K562 (cell line): ENCODE measurements around the gene SUGT1.
A peak's percentile ranks its signal among the peaks of the same experiment; 100 is the strongest.

Experiments
- ELK1 ChIP-seq: sonication (generic); formaldehyde crosslinking; IDR thresholded peaks from 2 replicates; pipeline ENCODE4 v1.8.1; 2022; ENCODE audit warnings: missing genetic modification reagents
- HSF4 ChIP-seq: fragments of 250-450 bp; sonication (Bioruptor Pico); IDR thresholded peaks from 2 replicates; pipeline ENCODE4 v2.1.2; 2022; ENCODE audit warnings: mild to moderate bottlenecking, moderate library complexity, borderline replicate concordance
- KLF16 ChIP-seq: IDR thresholded peaks from 2 replicates; pipeline ENCODE4 v1.6.1; 2016; ENCODE audit warnings: antibody characterized with exemption
- POLR2A ChIP-seq: fragments of 450-650 bp; conservative IDR thresholded peaks from 2 replicates; pipeline ENCODE4 v1.6.1; 2016
- RAD21 ChIP-seq, 2 experiments: fragments of 250-450 bp in 1 of 2; fragments of 450-650 bp in 1 of 2; sonication (Bioruptor Pico) in 1 of 2; formaldehyde crosslinking in 1 of 2; IDR thresholded peaks in 1 of 2; conservative IDR thresholded peaks in 1 of 2; 2 replicates each; pipeline versions ENCODE4 v1.4.0 to v1.8.0; 2020 to 2022; ENCODE audit warnings: mild to moderate bottlenecking in 2 of 2, moderate library complexity in 1 of 2
- SP2 ChIP-seq: IDR thresholded peaks from 2 replicates; pipeline ENCODE4 v1.6.1; 2011; ENCODE audit warnings: mild to moderate bottlenecking, low read depth, low read length, moderate library complexity; ENCODE audit not compliant: poor library complexity, severe bottlenecking; ENCODE audit errors: extremely low read depth

GRCh38 chr13:52652196-52652979 lies at the start of gene SUGT1:
- TF ChIP-seq ELK1 (no peak), HSF4 (no peak), RAD21 (CRISPR knock-in tag; conservative IDR thresholded peaks at IDR 0.05 in 1 of 2, IDR thresholded peaks at IDR 0.05 in 1 of 2) (peak; percentile 5 to 18; a peak in 1 of 4 replicates), POLR2A (peak; percentile 82), SP2 (peak; percentile 81), KLF16 (no peak)
